ENCODE measurements around the gene SPTLC3.

Gene SPTLC3

GRCh38 chr20:13031751-13032150 lies 23.0 kb downstream of the SPTLC3 start:
- DNase-seq (ENCODE audit: low spot score), result no peak

DNA sequence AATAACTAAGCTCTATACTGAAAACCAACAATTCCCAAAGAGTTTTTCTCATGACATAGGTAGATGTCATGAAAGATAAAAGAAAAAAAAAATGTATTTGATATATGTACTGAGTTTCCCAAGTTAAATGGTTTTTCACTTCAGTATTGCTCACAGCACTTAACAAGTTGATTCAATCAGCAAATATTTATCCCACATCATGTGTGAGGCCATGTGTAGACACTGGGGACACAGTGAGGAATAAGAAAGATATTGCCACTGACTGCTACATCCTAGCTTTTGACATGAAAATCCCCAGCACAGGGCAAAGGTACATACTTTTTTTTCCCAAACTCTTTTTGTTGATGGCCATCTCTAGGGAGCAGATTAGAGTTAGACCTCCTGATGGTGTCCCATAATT lies 25.3 kb downstream of the SPTLC3 start:
- no peak for DNase-seq (ENCODE audit: low spot score)

- DNase-seq (ENCODE audit: low spot score), result no peak
Measured at GRCh38 chr20:13034936-13035335, 26.2 kb downstream of the SPTLC3 start.

DNA sequence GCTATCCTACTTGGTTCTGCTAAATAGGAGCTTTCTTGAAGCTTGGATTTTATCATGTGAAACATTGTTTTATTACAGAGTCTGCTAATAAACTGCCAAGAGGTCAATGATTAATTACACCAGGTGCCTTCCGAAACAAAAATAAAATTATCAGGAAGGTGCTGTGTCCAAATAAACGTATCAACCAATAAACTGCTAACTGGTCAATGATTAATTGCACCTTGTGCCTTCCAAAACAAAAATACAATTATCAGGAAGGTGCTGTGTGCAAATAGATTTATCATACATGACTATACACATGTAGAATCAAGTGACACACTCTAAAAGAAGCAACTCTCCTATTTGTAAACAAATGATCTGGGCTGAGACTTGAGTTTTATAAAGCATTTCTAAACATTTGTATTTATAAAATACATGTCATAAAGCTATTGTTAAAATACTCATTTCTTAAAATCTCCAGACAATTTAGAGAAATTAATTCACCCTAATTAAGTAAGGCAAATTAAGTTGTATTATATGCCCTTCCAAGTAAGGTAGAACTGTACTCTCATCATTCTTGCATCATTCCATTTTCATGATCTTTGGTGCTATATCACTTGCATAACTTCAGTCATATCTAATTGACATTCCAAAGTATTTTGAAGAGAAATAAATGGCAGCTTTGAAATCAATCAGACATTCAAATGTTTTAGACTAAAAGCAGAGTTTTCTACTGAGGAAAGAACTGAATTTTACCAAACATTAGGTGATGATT lies 26.8 kb downstream of the SPTLC3 start:
- DNase-seq (ENCODE audit: low spot score), result no peak

- DNase-seq (ENCODE audit: low spot score), result no peak
Measured at GRCh38 chr20:13037727-13038126, 29.0 kb downstream of the SPTLC3 start.

GRCh38 chr20:13041574-13042457 lies 33.0 kb downstream of the SPTLC3 start:
- no peak for DNase-seq (ENCODE audit: low spot score)

DNA sequence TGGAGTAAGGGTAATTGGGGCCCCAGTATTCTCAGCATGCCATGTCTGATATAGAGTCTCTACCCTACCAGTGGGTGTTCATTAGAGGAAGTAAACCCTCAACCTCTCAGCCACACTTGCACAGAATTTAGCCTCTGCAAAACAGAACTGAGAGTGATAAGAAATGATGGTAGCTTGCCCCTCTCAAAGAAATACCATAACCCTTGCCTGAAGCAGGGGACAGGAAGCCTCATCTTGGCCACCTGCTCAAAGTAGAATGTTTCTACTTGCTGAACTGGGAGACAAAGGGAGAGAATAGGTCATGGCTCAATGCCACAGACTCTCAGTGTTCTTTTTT lies 33.7 kb downstream of the SPTLC3 start:
- DNase-seq (ENCODE audit: low spot score), result no peak

DNA sequence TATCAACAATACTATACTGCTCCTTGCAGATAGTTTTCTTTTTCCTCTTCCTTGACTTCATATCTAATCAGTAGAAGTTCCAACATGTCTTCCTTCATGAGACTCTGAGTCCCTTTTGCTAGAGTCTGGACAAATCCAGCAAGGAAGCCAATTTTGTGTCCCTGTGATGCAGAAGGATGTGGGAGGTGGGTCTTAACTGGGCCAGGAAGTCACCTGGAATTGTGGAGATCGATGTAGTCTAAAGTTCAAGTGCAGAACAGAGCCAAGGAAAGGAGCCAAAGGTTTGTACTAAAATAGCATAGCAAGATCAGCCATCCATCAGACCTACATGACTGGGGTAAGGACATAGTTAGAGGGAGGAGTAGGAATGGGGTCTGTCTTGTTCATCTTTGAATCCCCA lies 37.6 kb downstream of the SPTLC3 start:
- DNase-seq (ENCODE audit: low spot score), result no peak

- DNase-seq (ENCODE audit: low spot score), result no peak
Measured at GRCh38 chr20:13054011-13054410, 45.2 kb downstream of the SPTLC3 start.

DNA sequence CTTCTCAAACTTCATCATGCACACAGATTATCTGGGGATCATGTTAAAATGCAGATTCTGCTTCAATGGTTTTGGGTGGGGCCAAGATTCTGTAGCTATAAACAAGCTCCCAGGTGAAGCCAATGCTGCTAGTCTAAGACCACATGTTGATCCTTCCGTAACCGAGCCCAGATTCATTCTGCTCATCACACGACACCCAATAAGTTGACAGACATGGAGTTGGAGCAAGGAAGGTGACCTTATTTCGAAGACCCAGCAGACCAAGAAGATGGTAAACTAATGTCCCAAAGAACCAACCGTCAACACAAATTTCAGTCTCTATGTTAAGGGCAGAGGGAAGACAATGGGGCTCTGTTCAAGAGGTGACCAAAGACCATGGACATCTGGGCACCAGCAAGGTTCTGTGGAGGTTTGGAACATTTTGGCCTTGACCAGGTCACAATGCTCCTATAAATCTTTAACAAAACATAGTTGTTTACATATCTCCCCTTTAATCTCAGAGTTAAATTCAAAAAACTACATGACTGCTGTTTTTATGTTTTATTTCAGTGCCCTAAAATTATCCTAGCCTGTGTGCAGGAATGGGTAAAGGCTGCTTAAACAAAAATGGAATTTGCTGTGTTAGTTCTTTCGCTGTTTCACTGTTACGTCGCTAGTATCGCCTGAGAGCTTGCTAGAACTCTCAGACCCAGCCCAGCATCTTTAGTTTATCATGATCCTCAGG lies 50.1 kb downstream of the SPTLC3 start:
- DNase-seq (ENCODE audit: low spot score), result no peak

DNA sequence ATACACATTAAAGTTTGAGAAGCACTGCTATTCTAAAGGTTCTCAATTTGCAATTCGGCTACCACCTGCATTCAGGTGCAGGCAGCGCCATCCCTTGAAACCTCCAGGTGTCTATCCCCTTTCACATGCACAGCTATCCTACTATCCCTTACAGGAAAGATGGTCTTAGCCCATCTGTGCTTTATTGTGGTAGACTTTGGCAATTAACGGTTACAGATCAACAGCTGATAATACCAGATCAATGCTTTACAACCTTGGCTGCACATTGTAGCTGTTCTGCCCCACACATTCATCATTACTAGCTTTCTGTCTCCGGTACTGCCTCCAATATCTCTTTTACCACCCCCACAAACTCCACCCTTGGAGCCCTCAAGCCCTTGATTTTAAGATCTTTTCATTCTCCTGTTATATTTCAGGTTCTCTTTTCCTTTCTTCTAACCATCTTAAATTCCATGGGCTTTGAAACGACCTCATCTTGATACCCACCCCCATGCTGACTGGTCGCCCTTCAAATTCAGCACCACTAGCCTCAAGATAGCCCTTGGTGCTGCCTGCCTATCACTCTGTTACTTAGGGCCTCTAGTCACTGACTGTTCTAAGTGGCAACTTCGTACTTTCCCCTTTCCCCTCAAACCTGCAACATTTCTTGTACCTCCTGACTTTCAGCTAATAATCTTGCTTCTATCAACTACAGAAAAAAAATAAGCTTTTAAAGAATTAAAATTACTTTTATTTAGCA lies 50.8 kb downstream of the SPTLC3 start:
- DNase-seq (ENCODE audit: low spot score), result no peak

GRCh38 chr20:13060327-13060726 lies 51.6 kb downstream of the SPTLC3 start:
- no peak for DNase-seq (ENCODE audit: low spot score)

GRCh38 chr20:13061381-13061780 lies 52.6 kb downstream of the SPTLC3 start:
- DNase-seq (ENCODE audit: low spot score), result no peak

- no peak for DNase-seq (ENCODE audit: low spot score)
Measured at GRCh38 chr20:13062789-13063188, 54.0 kb downstream of the SPTLC3 start.

- no peak for DNase-seq (ENCODE audit: low spot score)
Measured at GRCh38 chr20:13068336-13068735, 59.6 kb downstream of the SPTLC3 start.

DNA sequence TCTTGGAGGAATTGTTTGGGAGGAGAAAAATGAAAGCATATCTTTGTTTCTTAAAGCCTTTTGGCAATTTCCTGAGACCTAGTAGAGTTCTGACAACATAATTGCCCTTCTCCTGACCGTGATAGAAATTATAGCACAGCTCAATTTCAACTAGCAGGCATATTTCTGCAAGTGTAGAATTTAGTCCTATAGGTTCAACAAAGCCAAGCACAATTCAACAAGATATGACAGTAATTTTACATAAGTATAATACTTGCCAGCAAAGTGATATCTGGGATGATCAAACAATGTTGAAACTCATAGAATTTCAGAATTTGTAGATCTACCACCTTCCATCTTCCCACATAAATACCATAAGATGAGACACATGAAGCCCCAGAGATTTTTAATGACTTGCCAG lies 73.1 kb downstream of the SPTLC3 start:
- DNase-seq (ENCODE audit: low spot score), result no peak

- DNase-seq (ENCODE audit: low spot score), result no peak
Measured at GRCh38 chr20:13082378-13082777, 73.6 kb downstream of the SPTLC3 start.

DNA sequence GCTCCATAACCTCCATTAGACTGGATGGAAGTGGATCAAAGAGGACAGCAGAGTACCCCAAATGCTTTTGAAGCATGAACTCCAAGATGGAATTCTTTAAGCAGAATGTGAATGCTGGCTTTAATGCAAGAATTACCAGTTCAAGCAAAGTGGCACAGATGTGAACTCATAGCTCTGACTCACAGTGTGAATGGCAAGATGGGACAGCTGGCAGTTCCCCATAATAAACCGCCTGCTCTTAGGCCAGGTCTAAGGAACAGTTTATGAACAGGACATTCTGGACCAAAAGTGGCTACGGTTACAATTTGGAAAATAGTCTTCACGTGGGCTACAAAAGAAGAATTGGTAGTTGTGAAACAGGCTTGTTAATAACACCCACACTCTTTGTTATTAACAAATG lies 76.5 kb downstream of the SPTLC3 start:
- DNase-seq (ENCODE audit: low spot score), result no peak

- DNase-seq (ENCODE audit: low spot score), result peak; percentile 58
Measured at GRCh38 chr20:13089950-13090469, 81.2 kb downstream of the SPTLC3 start.

GRCh38 chr20:13092111-13092510 lies 83.3 kb downstream of the SPTLC3 start:
- no peak for DNase-seq (ENCODE audit: low spot score)

- no peak for DNase-seq (ENCODE audit: low spot score)
Measured at GRCh38 chr20:13094976-13095375, 86.2 kb downstream of the SPTLC3 start.

All from HuH-7 (cell line).